Limb (tissue), 2 donors: ENCODE results near the gene PPP1R13B.
"Not testable (repeated sequence)": the region's sequence is repeated elsewhere in the genome, so short reads cannot be mapped to it uniquely, and the experiment has no call there.

Experiments used
- DNase-seq, 2 donors: peaks; one replicate each; pipeline ENCODE4 v3.0.0-alpha.2; 2016; ENCODE audit errors: extremely low spot score in 2 of 2

Gene PPP1R13B

GRCh38 chr14:103847451-103848174 is at the start of gene PPP1R13B:
Gene PPP1R13B, minus strand, starts transcription at chr14:103847575. Its CDS starts 268 bp downstream, at chr14:103847307.
- peak; percentile 87 to 97 for DNase-seq

GRCh38 chr14:103896578-103896977 is 49.2 kb upstream of the PPP1R13B start:
- DNase-seq, result no peak

- DNase-seq, result no peak
Observed at GRCh38 chr14:103894723-103895059, 47.3 kb upstream of the PPP1R13B start.

- DNase-seq, result no peak
Observed at GRCh38 chr14:103894034-103894722, 46.8 kb upstream of the PPP1R13B start.

GRCh38 chr14:103892247-103892646 is 44.9 kb upstream of the PPP1R13B start:
- no peak for DNase-seq

- DNase-seq, result no peak
Observed at GRCh38 chr14:103891667-103892215, 44.4 kb upstream of the PPP1R13B start.

GRCh38 chr14:103890821-103891666 is 43.7 kb upstream of the PPP1R13B start:
- no peak for DNase-seq

- DNase-seq, result no peak
Observed at GRCh38 chr14:103890052-103890371, 42.6 kb upstream of the PPP1R13B start.

- DNase-seq, result no peak
Observed at GRCh38 chr14:103889313-103890051, 42.1 kb upstream of the PPP1R13B start.

- DNase-seq, result not testable (repeated sequence)
Observed at GRCh38 chr14:103889002-103889312, 41.6 kb upstream of the PPP1R13B start.

- no peak for DNase-seq
Observed at GRCh38 chr14:103887557-103888115, 40.3 kb upstream of the PPP1R13B start.

GRCh38 chr14:103887170-103887501 is 39.8 kb upstream of the PPP1R13B start:
- DNase-seq, result no peak

- no peak for DNase-seq
Observed at GRCh38 chr14:103886304-103887169, 39.2 kb upstream of the PPP1R13B start.

- no peak for DNase-seq
Observed at GRCh38 chr14:103885509-103885932, 38.1 kb upstream of the PPP1R13B start.

GRCh38 chr14:103884854-103885253 is 37.5 kb upstream of the PPP1R13B start:
- DNase-seq, result no peak

- no peak for DNase-seq
Observed at GRCh38 chr14:103883263-103883523, 35.8 kb upstream of the PPP1R13B start.

- no peak for DNase-seq
Observed at GRCh38 chr14:103882503-103883262, 35.3 kb upstream of the PPP1R13B start.

GRCh38 chr14:103881268-103882201 is 34.2 kb upstream of the PPP1R13B start:
- DNase-seq, result no peak
